Measurements from ENCODE around the gene FOLR1.

The FOLR1 gene

DNA sequence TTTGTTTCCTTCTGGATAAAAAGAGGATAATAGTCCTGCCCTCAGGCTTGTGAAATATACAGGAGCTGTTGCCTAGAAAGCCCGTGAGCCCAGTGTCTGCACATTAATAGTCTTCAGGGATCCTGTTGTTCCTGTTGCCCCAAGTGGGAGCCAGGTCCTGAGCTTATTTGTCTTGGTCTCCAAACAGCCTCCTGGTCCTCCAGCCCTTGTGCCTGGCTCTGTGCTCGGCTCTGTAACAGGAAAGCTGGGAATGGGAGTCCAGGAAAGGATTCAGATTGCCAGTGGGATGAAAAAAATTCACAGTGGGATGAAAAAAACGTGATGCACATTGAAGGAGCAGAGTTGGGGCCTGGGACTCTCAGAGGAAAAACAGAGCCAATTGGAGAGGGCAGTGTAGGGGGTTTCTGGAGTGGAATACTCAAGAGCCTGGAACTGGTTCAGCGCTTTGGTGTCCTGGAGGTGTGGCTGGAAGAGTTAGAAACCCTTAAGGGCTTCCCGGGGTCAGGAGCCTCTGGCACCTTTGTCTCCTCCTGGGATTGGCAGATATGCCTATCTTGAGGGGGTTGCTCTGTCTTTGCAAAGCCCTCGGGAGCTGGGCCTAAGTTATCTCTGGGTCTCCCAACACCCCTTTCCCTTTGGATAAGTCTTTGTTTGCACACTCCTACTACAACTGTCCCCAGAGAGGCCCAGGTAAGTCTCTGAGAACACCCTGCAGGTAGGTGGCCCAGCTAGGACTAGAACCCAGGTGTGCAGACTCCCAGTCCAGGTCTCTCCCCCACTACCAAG lies 30.4 kb downstream of the FOLR1 start:
- no peak for TF ChIP-seq EZH2 (IDR thresholded peaks at IDR 0.05; ENCODE audit: borderline replicate concordance, low read length)
- TF ChIP-seq, protein P1, sequence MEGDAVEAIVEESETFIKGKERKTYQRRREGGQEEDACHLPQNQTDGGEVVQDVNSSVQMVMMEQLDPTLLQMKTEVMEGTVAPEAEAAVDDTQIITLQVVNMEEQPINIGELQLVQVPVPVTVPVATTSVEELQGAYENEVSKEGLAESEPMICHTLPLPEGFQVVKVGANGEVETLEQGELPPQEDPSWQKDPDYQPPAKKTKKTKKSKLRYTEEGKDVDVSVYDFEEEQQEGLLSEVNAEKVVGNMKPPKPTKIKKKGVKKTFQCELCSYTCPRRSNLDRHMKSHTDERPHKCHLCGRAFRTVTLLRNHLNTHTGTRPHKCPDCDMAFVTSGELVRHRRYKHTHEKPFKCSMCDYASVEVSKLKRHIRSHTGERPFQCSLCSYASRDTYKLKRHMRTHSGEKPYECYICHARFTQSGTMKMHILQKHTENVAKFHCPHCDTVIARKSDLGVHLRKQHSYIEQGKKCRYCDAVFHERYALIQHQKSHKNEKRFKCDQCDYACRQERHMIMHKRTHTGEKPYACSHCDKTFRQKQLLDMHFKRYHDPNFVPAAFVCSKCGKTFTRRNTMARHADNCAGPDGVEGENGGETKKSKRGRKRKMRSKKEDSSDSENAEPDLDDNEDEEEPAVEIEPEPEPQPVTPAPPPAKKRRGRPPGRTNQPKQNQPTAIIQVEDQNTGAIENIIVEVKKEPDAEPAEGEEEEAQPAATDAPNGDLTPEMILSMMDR (IDR thresholded peaks at IDR 0.05; ENCODE audit: low read length) = no peak
- Histone ChIP-seq H3K9me3 (ENCODE audit: low read length) (no peaks in the 10 kb centered on the region), H3K4me2 (ENCODE audit: low read length) (peak overlapping the region; percentile 92), H3K36me3 (ENCODE audit: insufficient read depth, low read length) (no peaks in the 10 kb centered on the region), H4K20me1 (ENCODE audit: insufficient read depth, low read length) (no peaks in the 10 kb centered on the region), H3K4me1 (ENCODE audit: insufficient read depth, low read length, severe bottlenecking) (peaks cover 42% of the 10 kb centered on the region), H3K27ac (ENCODE audit: low read depth, low read length, poor library complexity, severe bottlenecking) (peak overlapping the region; percentile 88), H3K79me2 (ENCODE audit: insufficient read depth, low read length) (no peaks in the 10 kb centered on the region), H3K27me3 (ENCODE audit: insufficient read depth, low read length) (no peaks in the 10 kb centered on the region), H3K9me2 (ENCODE audit: low read depth, low read length) (no peaks in the 10 kb centered on the region), H3F3A (ENCODE audit: insufficient read depth, low read length) (no peaks in the 10 kb centered on the region), H3K4me3 (ENCODE audit: low read depth, low read length, poor library complexity, severe bottlenecking) (peak overlapping the region; percentile 90), H2AFZ (ENCODE audit: low read length) (0 out of 2 replicates have a peak overlapping the region, but pooled peaks have one; percentile 10), H3K9ac (ENCODE audit: low read length) (peak overlapping the region; percentile 60)

DNA sequence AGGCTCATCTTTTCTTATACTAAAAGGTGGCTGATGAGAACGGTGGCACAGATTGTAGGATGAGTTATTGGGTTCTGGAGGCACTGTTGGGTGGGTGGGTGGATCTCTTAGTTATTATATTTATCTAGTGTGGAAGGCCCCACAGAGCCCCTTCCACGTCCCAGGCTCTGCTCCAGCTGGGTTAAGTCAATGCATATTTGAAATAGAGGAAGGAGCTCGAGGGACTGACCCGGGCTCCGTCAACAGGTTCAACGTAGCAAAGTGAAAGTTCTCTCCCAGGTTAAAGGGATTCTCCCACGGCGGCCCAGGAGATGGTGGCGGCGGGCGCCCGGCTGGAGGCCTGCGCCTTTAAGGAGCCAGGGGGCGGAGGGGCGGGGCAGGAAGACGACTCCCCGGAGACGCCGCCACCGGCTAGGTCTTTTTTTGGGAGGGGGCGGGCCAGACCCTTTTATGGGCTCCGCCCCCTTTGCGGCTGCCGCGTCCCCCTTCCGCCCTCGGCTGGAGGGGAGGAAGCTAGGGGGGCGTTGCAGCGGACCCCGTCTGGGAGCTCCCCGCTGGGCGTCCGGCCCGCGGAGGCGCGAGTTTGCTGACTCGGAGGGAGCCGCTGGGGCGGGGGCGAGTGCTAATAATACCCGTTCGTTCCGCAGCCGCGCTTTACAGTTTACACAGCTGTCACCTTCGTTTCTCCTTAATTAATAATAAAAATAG lies 31.1 kb downstream of the FOLR1 start:
- Histone ChIP-seq H3K4me3 (ENCODE audit: low read depth, low read length, poor library complexity, severe bottlenecking) (peak overlapping the region; percentile 90), H2AFZ (ENCODE audit: low read length) (no peak overlapping the region), H3K4me1 (ENCODE audit: insufficient read depth, low read length, severe bottlenecking) (peaks cover 49% of the 10 kb centered on the region), H3K4me2 (ENCODE audit: low read length) (peak overlapping the region; percentile 92), H3K9me2 (ENCODE audit: low read depth, low read length) (no peaks in the 10 kb centered on the region), H3K9ac (ENCODE audit: low read length) (peak overlapping the region; percentile 93), H4K20me1 (ENCODE audit: insufficient read depth, low read length) (no peaks in the 10 kb centered on the region), H3K27ac (ENCODE audit: low read depth, low read length, poor library complexity, severe bottlenecking) (peak overlapping the region; percentile 88), H3F3A (ENCODE audit: insufficient read depth, low read length) (no peaks in the 10 kb centered on the region), H3K36me3 (ENCODE audit: insufficient read depth, low read length) (peaks cover 2% of the 10 kb centered on the region; the same call in 1 of the 2 replicates), H3K27me3 (ENCODE audit: insufficient read depth, low read length) (no peaks in the 10 kb centered on the region), H3K79me2 (ENCODE audit: insufficient read depth, low read length) (no peaks in the 10 kb centered on the region), H3K9me3 (ENCODE audit: low read length) (no peaks in the 10 kb centered on the region)
- no peak for TF ChIP-seq EZH2 (IDR thresholded peaks at IDR 0.05; ENCODE audit: borderline replicate concordance, low read length)
- TF ChIP-seq, protein P1 (IDR thresholded peaks at IDR 0.05; ENCODE audit: low read length) = no peak

- H3K79me2 ChIP-seq (ENCODE audit: insufficient read depth, low read length) = no peaks in the 10 kb centered on the region
- H3K4me1 ChIP-seq (ENCODE audit: insufficient read depth, low read length, severe bottlenecking) = peaks cover 52% of the 10 kb centered on the region
- no peak for TF ChIP-seq EZH2 (IDR thresholded peaks at IDR 0.05; ENCODE audit: borderline replicate concordance, low read length)
- TF ChIP-seq, protein P1 (IDR thresholded peaks at IDR 0.05; ENCODE audit: low read length) = no peak
Observed at GRCh38 chr11:72223615-72224563, 31.9 kb downstream of the FOLR1 start.

More at GRCh38 chr11:72223615-72224563, 31.9 kb downstream of the FOLR1 start:
- peaks cover 10% of the 10 kb centered on the region; the same call in 1 of the 2 replicates for H3K36me3 ChIP-seq (ENCODE audit: insufficient read depth, low read length)
- peak overlapping the region; percentile 92 for H3K4me2 ChIP-seq (ENCODE audit: low read length)
- peak overlapping the region; percentile 88 for H3K27ac ChIP-seq (ENCODE audit: low read depth, low read length, poor library complexity, severe bottlenecking)
- H3K9ac ChIP-seq (ENCODE audit: low read length) = peak overlapping the region; percentile 93
- no peaks in the 10 kb centered on the region for H3K27me3 ChIP-seq (ENCODE audit: insufficient read depth, low read length)
- H3F3A ChIP-seq (ENCODE audit: insufficient read depth, low read length) = no peaks in the 10 kb centered on the region
- peak overlapping the region; percentile 90 for H3K4me3 ChIP-seq (ENCODE audit: low read depth, low read length, poor library complexity, severe bottlenecking)
- no peaks in the 10 kb centered on the region for H4K20me1 ChIP-seq (ENCODE audit: insufficient read depth, low read length)
- 0 out of 2 replicates have a peak overlapping the region, but pooled peaks have one; percentile 30 for H2AFZ ChIP-seq (ENCODE audit: low read length)
- H3K9me3 ChIP-seq (ENCODE audit: low read length) = no peaks in the 10 kb centered on the region
- no peaks in the 10 kb centered on the region for H3K9me2 ChIP-seq (ENCODE audit: low read depth, low read length)
